Activated CD4-positive, alpha-beta T cell treated with anti-CD3 and anti-CD28 coated beads for 4 hours (primary cell): Measurements from ENCODE around the gene EPHB2.

Experiments used
- DNase-seq, 2 donors: peaks; one replicate each; pipeline ENCODE4 v3.0.0-alpha.2; 2020

The EPHB2 gene

GRCh38 chr1:22752339-22752738 lies 41.7 kb downstream of the EPHB2 start:
- DNase-seq = no peak

- no peak for DNase-seq
Measured at GRCh38 chr1:22753481-22753971, 42.9 kb downstream of the EPHB2 start.

- DNase-seq = no peak
Measured at GRCh38 chr1:22754106-22754768, 43.6 kb downstream of the EPHB2 start.

- no peak for DNase-seq
Measured at GRCh38 chr1:22754824-22755223, 44.2 kb downstream of the EPHB2 start.

GRCh38 chr1:22755641-22756040 lies 45.0 kb downstream of the EPHB2 start:
- DNase-seq = no peak

- DNase-seq = no peak
Measured at GRCh38 chr1:22756125-22756735, 45.6 kb downstream of the EPHB2 start.

GRCh38 chr1:22760455-22760854 lies 49.8 kb downstream of the EPHB2 start:
- DNase-seq = no peak

- no peak for DNase-seq
Measured at GRCh38 chr1:22761101-22761500, 50.5 kb downstream of the EPHB2 start.

GRCh38 chr1:22761821-22762220 lies 51.2 kb downstream of the EPHB2 start:
- no peak for DNase-seq

- DNase-seq = no peak
Measured at GRCh38 chr1:22763487-22764200, 53.0 kb downstream of the EPHB2 start.

GRCh38 chr1:22767852-22768251 lies 57.2 kb downstream of the EPHB2 start:
- DNase-seq = no peak

- DNase-seq = no peak
Measured at GRCh38 chr1:22769932-22770331, 59.3 kb downstream of the EPHB2 start.

GRCh38 chr1:22772014-22772413 lies 61.4 kb downstream of the EPHB2 start:
- DNase-seq = no peak

GRCh38 chr1:22773981-22774832 lies 63.6 kb downstream of the EPHB2 start:
- DNase-seq = no peak

- no peak for DNase-seq
Measured at GRCh38 chr1:22774833-22775182, 64.2 kb downstream of the EPHB2 start.

GRCh38 chr1:22775478-22775877 lies 64.8 kb downstream of the EPHB2 start:
- DNase-seq = no peak

GRCh38 chr1:22776035-22776613 lies 65.5 kb downstream of the EPHB2 start:
- DNase-seq = no peak

GRCh38 chr1:22777388-22778057 lies 66.9 kb downstream of the EPHB2 start:
- DNase-seq = no peak

GRCh38 chr1:22778408-22778807 lies 67.8 kb downstream of the EPHB2 start:
- DNase-seq = no peak

GRCh38 chr1:22778862-22779520 lies 68.4 kb downstream of the EPHB2 start:
- DNase-seq = no peak

- DNase-seq = no peak
Measured at GRCh38 chr1:22780696-22781095, 70.1 kb downstream of the EPHB2 start.

- DNase-seq = no peak
Measured at GRCh38 chr1:22781483-22781882, 70.8 kb downstream of the EPHB2 start.
